ENCODE data around the gene SNX18. TPM values are rescaled to one million over a fixed set of nuclear protein-coding genes. Genes with fewer than 3 reads are reported as not detected.

The SNX18 gene
- total RNA-seq, 1 donor from 2014 or later: 18.1 TPM

- intact Hi-C loops (cut with micrococcal nuclease): no loop called here
Observed at GRCh38 chr5:54577937-54578653, 60.5 kb downstream of the SNX18 start.

- intact Hi-C loops (cut with micrococcal nuclease): no loop called here
Observed at GRCh38 chr5:54579591-54580295, 62.2 kb downstream of the SNX18 start.

- intact Hi-C loops (cut with micrococcal nuclease): no loop called here
Observed at GRCh38 chr5:54580997-54581811, 63.6 kb downstream of the SNX18 start.

- intact Hi-C loops (cut with micrococcal nuclease): no loop called here
Observed at GRCh38 chr5:54581831-54582548, 64.4 kb downstream of the SNX18 start.

GRCh38 chr5:54586336-54586735, 68.8 kb downstream of the SNX18 start:
- intact Hi-C loops (cut with micrococcal nuclease): no loop called here

GRCh38 chr5:54589786-54590185, 72.2 kb downstream of the SNX18 start:
- intact Hi-C loops (cut with micrococcal nuclease): no loop called here

- intact Hi-C loops (cut with micrococcal nuclease): no loop called here
Observed at GRCh38 chr5:54590824-54591223, 73.3 kb downstream of the SNX18 start.

- intact Hi-C loops (cut with micrococcal nuclease): no loop called here
Observed at GRCh38 chr5:54593779-54594178, 76.2 kb downstream of the SNX18 start.

- intact Hi-C loops (cut with micrococcal nuclease): no loop called here
Observed at GRCh38 chr5:54594181-54594580, 76.6 kb downstream of the SNX18 start.

- intact Hi-C loops (cut with micrococcal nuclease): no loop called here
Observed at GRCh38 chr5:54595721-54596120, 78.2 kb downstream of the SNX18 start.

Other genes with a start within 250 kb of the SNX18 start
- 11.7 and 12.4 TPM in 2 replicates for gene ARL15, start 207.2 kb upstream of the SNX18 start, total RNA-seq
- not detected in 2 replicates for gene HSPB3, start 62.1 kb upstream of the SNX18 start, total RNA-seq